K562 (cell line): ENCODE data around the gene CSMD2. TPM values are rescaled to one million over a fixed set of nuclear protein-coding genes. Genes with fewer than 3 reads are reported as not detected.

ENCODE experiments used
- FIP1L1 ChIP-seq: fragments of 200-400 bp; formaldehyde crosslinking; IDR thresholded peaks from 2 replicates; pipeline ENCODE4 v1.6.1; 2018; ENCODE audit warnings: mild to moderate bottlenecking, low read depth, low read length; ENCODE audit not compliant: poor library complexity, severe bottlenecking
- GTF3C2 ChIP-seq: IDR thresholded peaks from 3 replicates; pipeline ENCODE4 v1.6.1; 2011; ENCODE audit warnings: borderline replicate concordance, mild to moderate bottlenecking, moderate library complexity; ENCODE audit not compliant: insufficient read length; ENCODE audit errors: extremely low read depth
- NR3C1 ChIP-seq: sonication (generic); formaldehyde crosslinking; IDR thresholded peaks from 2 replicates; pipeline ENCODE4 v1.8.1; 2022; ENCODE audit warnings: missing genetic modification reagents
- RBM39 ChIP-seq: fragments of 200-400 bp; formaldehyde crosslinking; optimal IDR thresholded peaks from 2 replicates; pipeline ENCODE3; 2018; ENCODE audit warnings: low read depth, low read length
- TEAD2 ChIP-seq: fragments of 450-650 bp; IDR thresholded peaks from 2 replicates; pipeline ENCODE4 v1.6.1; 2016; ENCODE audit warnings: missing genetic modification characterization, control low read depth, missing compliant biosample characterization
- ZBTB40 ChIP-seq, 2 experiments: fragments of 450-650 bp in 1 of 2; sonication (generic) in 1 of 2; formaldehyde crosslinking in 1 of 2; IDR thresholded peaks; 2 replicates each; pipeline versions ENCODE4 v1.7.1 to v1.9.0; 2016 to 2022; ENCODE audit warnings: inconsistent platforms in 1 of 2, mild to moderate bottlenecking in 1 of 2, missing genetic modification reagents in 1 of 2
- polyA plus RNA-seq, 8 experiments: library from polyadenylated mRNA; depleted of rRNA in 4 of 8; stranded (reverse) in 5 of 8; unstranded in 3 of 8; fragments of >200 nt; fragmentation: Nextera tagmentation in 2 of 8; fragmentation: Illumina TruSeq in 1 of 8; extraction: Ambion mirVana in 2 of 8; extraction: Trizol in 1 of 8; gene quantifications; 2 replicates each; pipeline versions ENCODE4 v1.2.1 to v1.2.3, GENCODE V29; 2011 to 2014; ENCODE audit warnings: inconsistent platforms in 1 of 8, missing spikeins in 1 of 8
- total RNA-seq, 7 experiments: library from RNA; depleted of rRNA in 6 of 7; stranded (reverse); fragments of >200 nt in 6 of 7; fragmentation: Illumina TruSeq in 2 of 7; extraction: Trizol in 2 of 7; gene quantifications; 2 replicates each; pipeline versions ENCODE4 v1.2.1 to v1.2.3, GENCODE V29; 2011 to 2021; ENCODE audit warnings: low replicate concordance in 1 of 7

The CSMD2 gene
- total and polyA plus RNA-seq, 9 of the 15 experiments (the other 6 are each of a cell fraction or from before 2014, with no cell fraction given) = not detected

- no peak for TF ChIP-seq GTF3C2
- TF ChIP-seq ZBTB40 (IDR thresholded peaks at IDR 0.05) = no peak
- no peak for TF ChIP-seq ZBTB40 (CRISPR knock-in tag; IDR thresholded peaks at IDR 0.05)
- TF ChIP-seq NR3C1 (CRISPR knock-in tag) = no peak
- no peak for TF ChIP-seq TEAD2 (tag)
- TF ChIP-seq RBM39 = no peak
- TF ChIP-seq FIP1L1 = no peak
These were observed 350.0 kb downstream of the CSMD2 start (continued) for GRCh38 chr1:33815061-33815460.
